Breast epithelium (tissue), 4 donors: Measurements from ENCODE around the gene C22orf15. TPM values are rescaled to one million over a fixed set of nuclear protein-coding genes. Genes with fewer than 3 reads are reported as not detected.

ENCODE experiments used
- DNase-seq, 2 donors: peaks; one replicate each; pipeline ENCODE4 v3.0.0-alpha.2; 2019; ENCODE audit warnings: low spot score in 2 of 2
- H3K27ac ChIP-seq, 2 donors: fragments of 200-600 bp; sonication (generic) in 1 of 2; one replicate each; pipeline ENCODE4 v1.5.1; 2016 to 2019; ENCODE audit warnings: mild to moderate bottlenecking in 1 of 2
- H3K27me3 ChIP-seq, 2 donors: fragments of 200-600 bp; sonication (generic) in 1 of 2; one replicate each; pipeline versions ENCODE4 v1.5.1 to v1.6.0; 2017 to 2019; ENCODE audit warnings: control low read depth in 1 of 2, mild to moderate bottlenecking in 1 of 2
- H3K36me3 ChIP-seq: fragments of 200-600 bp; one replicate; pipeline ENCODE4 v1.5.1; 2019
- H3K4me1 ChIP-seq, 2 donors: fragments of 200-600 bp; sonication (generic); one replicate each; pipeline ENCODE4 v1.5.1; 2016 to 2019; ENCODE audit warnings: control low read depth in 1 of 2
- H3K4me3 ChIP-seq, 3 donors: fragments of 200-600 bp; sonication (generic); 1 replicate in 2 of 3; 2 replicates in 1 of 3; pipeline ENCODE4 v1.5.1; 2016 to 2019; ENCODE audit warnings: mild to moderate bottlenecking in 3 of 3, moderate library complexity in 2 of 3
- H3K9me3 ChIP-seq, 2 donors: fragments of 200-600 bp; sonication (generic) in 1 of 2; one replicate each; pipeline ENCODE4 v1.5.1; 2016 to 2019; ENCODE audit warnings: control low read depth in 1 of 2
- POLR2A ChIP-seq: fragments of 450-650 bp; IDR thresholded peaks from one replicate; pipeline ENCODE4 v1.6.1; 2016; ENCODE audit warnings: antibody characterized with exemption, mild to moderate bottlenecking, moderate library complexity
- POLR2AphosphoS5 ChIP-seq, 3 donors: sonication (generic); formaldehyde crosslinking; IDR thresholded peaks; one replicate each; pipeline ENCODE4 v1.6.1; 2017; ENCODE audit warnings: antibody characterized with exemption in 3 of 3
- intact Hi-C: fragments of 100-400 bp; cut with DNase I; formaldehyde crosslinking; loops from one replicate; pipeline ENCODE4 v1.15.1; 2023; ENCODE audit warnings: low total_unique reads
- total RNA-seq, 3 donors: library from RNA; depleted of rRNA; stranded (reverse); fragments of >200 nt; gene quantifications; one replicate each; pipeline ENCODE4 v1.1.0, GENCODE V29; 2016
- TF ChIP-seq, protein P1 (sequence below), 3 donors: fragments of 450-650 bp; IDR thresholded peaks; one replicate each; pipeline ENCODE4 v1.5.1; 2016 to 2017; ENCODE audit warnings: antibody characterized with exemption in 3 of 3, mild to moderate bottlenecking in 3 of 3, moderate library complexity in 3 of 3

Gene C22orf15
- total RNA-seq, 3 donors from 2014 or later, result not detected

DNA sequence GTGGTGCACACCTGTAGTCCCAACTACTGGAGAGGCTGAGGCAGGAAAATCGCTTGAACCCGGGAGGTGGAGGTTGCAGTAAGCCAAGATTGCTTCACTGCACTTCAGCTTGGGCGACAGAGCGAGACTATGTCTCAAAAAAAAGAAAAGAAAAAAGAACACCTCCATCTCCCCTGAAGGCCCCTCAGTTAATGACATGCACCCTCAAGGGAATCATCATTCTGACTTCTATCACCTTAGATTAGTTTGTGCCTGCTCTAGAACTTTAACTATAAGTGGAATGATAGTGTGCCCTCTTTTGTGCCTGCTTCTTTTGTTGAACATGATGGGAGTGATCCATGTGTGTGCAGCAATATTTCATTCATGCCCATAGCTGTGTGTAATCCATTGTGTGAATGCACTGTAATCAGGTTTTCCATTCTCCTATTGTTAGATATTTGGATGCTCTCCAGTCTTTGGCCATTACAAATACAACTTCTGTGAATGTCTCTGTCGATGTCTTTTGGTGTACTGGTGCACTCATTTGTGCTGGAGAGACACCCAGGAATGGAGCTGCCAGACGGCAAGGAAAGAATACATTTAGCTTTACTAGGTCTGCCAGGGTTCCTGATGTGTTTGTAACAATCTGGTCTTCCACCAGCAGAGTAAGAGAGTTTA lies 7.7 kb upstream of the C22orf15 start:
- H3K27ac ChIP-seq, result no peak overlapping the region
- H3K4me3 ChIP-seq, result no peak overlapping the region
- intact Hi-C loops, result no loop called here
- no peaks in the 10 kb centered on the region for H3K9me3 ChIP-seq
- H3K27me3 ChIP-seq, result no peaks in the 10 kb centered on the region
- no peaks in the 10 kb centered on the region for H3K4me1 ChIP-seq
- no peak for TF ChIP-seq POLR2AphosphoS5 (IDR thresholded peaks at IDR 0.05)
- no peak for TF ChIP-seq POLR2A
- TF ChIP-seq, protein P1, sequence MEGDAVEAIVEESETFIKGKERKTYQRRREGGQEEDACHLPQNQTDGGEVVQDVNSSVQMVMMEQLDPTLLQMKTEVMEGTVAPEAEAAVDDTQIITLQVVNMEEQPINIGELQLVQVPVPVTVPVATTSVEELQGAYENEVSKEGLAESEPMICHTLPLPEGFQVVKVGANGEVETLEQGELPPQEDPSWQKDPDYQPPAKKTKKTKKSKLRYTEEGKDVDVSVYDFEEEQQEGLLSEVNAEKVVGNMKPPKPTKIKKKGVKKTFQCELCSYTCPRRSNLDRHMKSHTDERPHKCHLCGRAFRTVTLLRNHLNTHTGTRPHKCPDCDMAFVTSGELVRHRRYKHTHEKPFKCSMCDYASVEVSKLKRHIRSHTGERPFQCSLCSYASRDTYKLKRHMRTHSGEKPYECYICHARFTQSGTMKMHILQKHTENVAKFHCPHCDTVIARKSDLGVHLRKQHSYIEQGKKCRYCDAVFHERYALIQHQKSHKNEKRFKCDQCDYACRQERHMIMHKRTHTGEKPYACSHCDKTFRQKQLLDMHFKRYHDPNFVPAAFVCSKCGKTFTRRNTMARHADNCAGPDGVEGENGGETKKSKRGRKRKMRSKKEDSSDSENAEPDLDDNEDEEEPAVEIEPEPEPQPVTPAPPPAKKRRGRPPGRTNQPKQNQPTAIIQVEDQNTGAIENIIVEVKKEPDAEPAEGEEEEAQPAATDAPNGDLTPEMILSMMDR (IDR thresholded peaks at IDR 0.05), result no peak
- DNase-seq, result no peak
- H3K36me3 ChIP-seq, result no peaks in the 10 kb centered on the region

DNA sequence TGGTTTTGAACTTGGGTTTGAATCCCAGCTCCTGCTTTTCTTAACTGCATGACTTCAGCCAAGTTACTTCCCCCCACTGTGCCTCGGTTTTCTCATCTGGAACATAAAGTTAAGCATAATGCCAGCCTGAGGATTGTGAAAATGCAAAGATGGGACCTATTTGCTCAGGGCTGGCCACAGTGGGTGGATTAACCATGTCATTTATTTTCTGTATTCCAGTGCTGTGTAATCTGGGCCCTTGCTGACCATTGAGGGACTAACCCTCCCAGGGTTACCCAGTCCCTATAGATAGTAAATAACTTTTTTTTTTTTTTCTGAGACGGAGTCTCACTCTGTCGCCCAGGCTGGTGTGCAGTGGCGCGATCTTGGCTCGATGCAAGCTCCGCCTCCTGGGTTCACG lies 7.1 kb upstream of the C22orf15 start:
- Histone ChIP-seq H3K27me3 (no peaks in the 10 kb centered on the region), H3K4me1 (no peaks in the 10 kb centered on the region), H3K27ac (no peak overlapping the region), H3K9me3 (no peaks in the 10 kb centered on the region), H3K4me3 (no peak overlapping the region), H3K36me3 (no peaks in the 10 kb centered on the region)
- no peak for DNase-seq
- intact Hi-C loops, result no loop called here
- TF ChIP-seq POLR2AphosphoS5 (IDR thresholded peaks at IDR 0.05), result no peak
- TF ChIP-seq, protein P1 (IDR thresholded peaks at IDR 0.05), result no peak
- no peak for TF ChIP-seq POLR2A

DNA sequence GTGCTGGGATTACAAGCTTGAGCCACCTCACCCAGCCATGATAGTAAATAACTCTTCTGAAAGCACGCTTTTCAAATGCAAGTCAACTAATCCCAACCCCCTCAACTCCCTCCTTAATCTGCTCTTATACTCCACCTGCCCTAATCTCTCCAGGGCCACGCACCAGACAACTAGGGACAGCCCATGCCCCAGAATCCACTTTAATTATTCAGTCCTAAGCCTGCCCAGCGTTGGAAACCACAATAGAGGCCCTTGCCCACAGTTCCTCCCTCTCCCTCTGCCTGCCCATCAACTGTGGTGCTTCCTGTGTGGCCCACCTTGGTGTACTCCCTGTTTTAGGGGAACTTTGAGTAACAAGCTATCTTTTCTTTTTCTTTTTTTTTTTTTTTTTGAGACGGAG lies 5.9 kb upstream of the C22orf15 start:
- no peak for DNase-seq

DNA sequence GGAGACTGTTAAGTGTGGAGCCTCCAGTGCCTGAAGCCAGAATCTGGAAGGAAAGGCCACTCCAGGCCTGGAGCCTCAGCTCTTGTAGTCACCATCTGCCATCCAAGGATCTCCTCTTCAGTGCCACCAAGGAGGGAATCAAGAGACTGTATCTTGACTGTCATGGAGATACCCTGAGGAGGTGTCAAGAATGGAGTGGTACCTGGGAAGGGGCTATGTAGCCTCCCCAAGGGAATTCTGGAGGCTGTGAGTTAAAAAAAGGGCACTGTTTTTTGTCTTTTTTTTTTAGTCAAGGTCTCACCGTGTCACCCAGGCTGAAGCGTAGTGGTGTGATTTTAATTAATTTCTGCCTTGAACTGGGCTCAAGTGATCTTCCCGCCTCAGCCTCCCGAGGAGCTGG lies 3.2 kb upstream of the C22orf15 start:
- H3K36me3 ChIP-seq, result no peaks in the 10 kb centered on the region
- DNase-seq, result no peak
- H3K9me3 ChIP-seq, result no peaks in the 10 kb centered on the region
- intact Hi-C loops, result no loop called here
- H3K27me3 ChIP-seq, result no peaks in the 10 kb centered on the region
- TF ChIP-seq POLR2A, result no peak
- no peak for TF ChIP-seq POLR2AphosphoS5 (IDR thresholded peaks at IDR 0.05)
- TF ChIP-seq, protein P1 (IDR thresholded peaks at IDR 0.05), result no peak
- no peaks in the 10 kb centered on the region for H3K4me1 ChIP-seq
- no peak overlapping the region for H3K4me3 ChIP-seq
- no peak overlapping the region for H3K27ac ChIP-seq

More for the DNA sequence above, 5.9 kb upstream of the C22orf15 start:
- no peaks in the 10 kb centered on the region for H3K27me3 ChIP-seq
- no peaks in the 10 kb centered on the region for H3K4me1 ChIP-seq
- no peaks in the 10 kb centered on the region for H3K9me3 ChIP-seq
- intact Hi-C loops, result no loop called here
- H3K4me3 ChIP-seq, result no peak overlapping the region
- no peak overlapping the region for H3K27ac ChIP-seq
- H3K36me3 ChIP-seq, result no peaks in the 10 kb centered on the region
- TF ChIP-seq, protein P1 (IDR thresholded peaks at IDR 0.05), result no peak
- no peak for TF ChIP-seq POLR2AphosphoS5 (IDR thresholded peaks at IDR 0.05)
- TF ChIP-seq POLR2A, result no peak

DNA sequence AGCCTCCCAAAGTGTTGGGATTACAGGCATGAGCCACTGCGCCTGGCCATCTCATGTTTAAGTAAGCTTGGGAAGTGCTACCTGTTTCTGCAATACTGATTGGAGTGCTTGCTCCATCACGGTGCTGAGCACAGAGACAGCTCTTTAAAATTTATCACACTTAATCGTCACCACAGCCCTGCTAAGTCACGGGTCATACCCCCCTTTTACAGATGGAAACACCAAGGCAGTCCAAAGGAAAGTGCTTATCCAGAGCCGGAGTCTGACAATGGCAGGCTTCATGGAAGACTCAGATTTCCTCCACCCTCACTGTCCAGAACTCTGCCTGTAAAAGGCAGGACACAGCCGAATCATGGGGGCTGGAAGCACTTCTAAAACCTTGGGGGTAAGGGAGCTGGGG lies 2.7 kb upstream of the C22orf15 start:
- Histone ChIP-seq H3K27me3 (no peaks in the 10 kb centered on the region), H3K27ac (no peak overlapping the region), H3K4me1 (no peaks in the 10 kb centered on the region), H3K9me3 (no peaks in the 10 kb centered on the region), H3K36me3 (no peaks in the 10 kb centered on the region), H3K4me3 (no peak overlapping the region)
- DNase-seq, result no peak
- intact Hi-C loops, result no loop called here
- TF ChIP-seq, protein P1 (IDR thresholded peaks at IDR 0.05), result no peak
- TF ChIP-seq POLR2AphosphoS5 (IDR thresholded peaks at IDR 0.05) (no peak), POLR2A (no peak)
